ENCODE measurements around the gene LCORL.

The LCORL gene

GRCh38 chr4:17794730-17795129, 226.8 kb downstream of the LCORL start:
- no peak for FAIRE-seq
- TF ChIP-seq CTCF (IDR thresholded peaks at IDR 0.05; ENCODE audit: insufficient read depth, missing control alignments), result no peak
- DNase-seq (ENCODE audit: insufficient read length, low spot score), result no peak
